K562 (cell line): Measurements from ENCODE around the gene NSMCE1.

Experiments used
- BRCA1 ChIP-seq, 2 experiments: fragments of 450-650 bp in 1 of 2; sonication (generic) in 1 of 2; formaldehyde crosslinking in 1 of 2; IDR thresholded peaks; 2 replicates each; pipeline versions ENCODE4 v1.5.0 to v1.6.1; 2017 to 2020; ENCODE audit warnings: mild to moderate bottlenecking in 1 of 2, missing genetic modification reagents in 1 of 2
- CTCF ChIP-seq, 3 experiments: IDR thresholded peaks in 2 of 3; conservative IDR thresholded peaks in 1 of 3; 2 replicates each; pipeline ENCODE4 v1.5.1; 2011 to 2012; ENCODE audit warnings: low read length in 3 of 3, mild to moderate bottlenecking in 3 of 3, control low read depth in 2 of 3, improper control_type of control experiment in 1 of 3, inconsistent platforms in 1 of 3, low read depth in 1 of 3, mixed read lengths in 1 of 3, moderate library complexity in 1 of 3; ENCODE audit not compliant: insufficient read depth in 2 of 3
- FOXM1 ChIP-seq, 2 experiments: fragments of 450-650 bp in 1 of 2; sonication (generic) in 1 of 2; formaldehyde crosslinking in 1 of 2; IDR thresholded peaks; 2 replicates each; pipeline versions ENCODE4 v1.6.1 to v1.9.0; 2017 to 2022; ENCODE audit warnings: low read depth in 2 of 2, mild to moderate bottlenecking in 2 of 2, missing genetic modification reagents in 1 of 2, moderate library complexity in 1 of 2
- POLR2G ChIP-seq: fragments of 200-400 bp; formaldehyde crosslinking; IDR thresholded peaks from 2 replicates; pipeline ENCODE4 v1.6.1; 2017; ENCODE audit warnings: low read depth, mild to moderate bottlenecking, antibody characterized with exemption, low read length, moderate library complexity
- PTTG1 ChIP-seq: fragments of 450-650 bp; IDR thresholded peaks from 2 replicates; pipeline ENCODE4 v1.6.1; 2016; ENCODE audit warnings: low read depth, mild to moderate bottlenecking, missing genetic modification characterization, missing compliant biosample characterization
- ZBTB17 ChIP-seq: fragments of 450-650 bp; formaldehyde crosslinking; IDR thresholded peaks from 2 replicates; pipeline ENCODE4 v1.4.0; 2020; ENCODE audit warnings: mild to moderate bottlenecking
- TF ChIP-seq, protein P1 (sequence below), 3 experiments: fragments of 200-800 bp in 1 of 3; fragments of 250-450 bp in 1 of 3; fragments of 450-650 bp in 1 of 3; sonication (Bioruptor Pico) in 1 of 3; sonication (Bioruptor generic) in 1 of 3; formaldehyde crosslinking in 1 of 3; IDR thresholded peaks; 2 replicates each; pipeline versions ENCODE4 v1.6.1 to v1.8.0; 2016 to 2022; ENCODE audit warnings: mild to moderate bottlenecking in 2 of 3, missing genetic modification characterization in 2 of 3, missing compliant biosample characterization in 1 of 3, moderate library complexity in 1 of 3

GRCh38 chr16:27179500-27180072 lies 89.0 kb downstream of the NSMCE1 start:
- TF ChIP-seq CTCF (IDR thresholded peaks at IDR 0.05 in 2 of 3, conservative IDR thresholded peaks at IDR 0.05 in 1 of 3; ENCODE audit: insufficient read depth in 2 of 3, low read depth in 1 of 3, low read length in 3 of 3) (peak; percentile 97 to 99 (median 99)), PTTG1 (tag) (no peak), BRCA1 (IDR thresholded peaks at IDR 0.05) (no peak), BRCA1 (CRISPR knock-in tag; IDR thresholded peaks at IDR 0.05) (no peak), ZBTB17 (no peak), FOXM1 (IDR thresholded peaks at IDR 0.05; ENCODE audit: low read depth) (no peak), FOXM1 (CRISPR knock-in tag; IDR thresholded peaks at IDR 0.05; ENCODE audit: low read depth) (no peak), POLR2G (no peak)
- TF ChIP-seq, protein P1, sequence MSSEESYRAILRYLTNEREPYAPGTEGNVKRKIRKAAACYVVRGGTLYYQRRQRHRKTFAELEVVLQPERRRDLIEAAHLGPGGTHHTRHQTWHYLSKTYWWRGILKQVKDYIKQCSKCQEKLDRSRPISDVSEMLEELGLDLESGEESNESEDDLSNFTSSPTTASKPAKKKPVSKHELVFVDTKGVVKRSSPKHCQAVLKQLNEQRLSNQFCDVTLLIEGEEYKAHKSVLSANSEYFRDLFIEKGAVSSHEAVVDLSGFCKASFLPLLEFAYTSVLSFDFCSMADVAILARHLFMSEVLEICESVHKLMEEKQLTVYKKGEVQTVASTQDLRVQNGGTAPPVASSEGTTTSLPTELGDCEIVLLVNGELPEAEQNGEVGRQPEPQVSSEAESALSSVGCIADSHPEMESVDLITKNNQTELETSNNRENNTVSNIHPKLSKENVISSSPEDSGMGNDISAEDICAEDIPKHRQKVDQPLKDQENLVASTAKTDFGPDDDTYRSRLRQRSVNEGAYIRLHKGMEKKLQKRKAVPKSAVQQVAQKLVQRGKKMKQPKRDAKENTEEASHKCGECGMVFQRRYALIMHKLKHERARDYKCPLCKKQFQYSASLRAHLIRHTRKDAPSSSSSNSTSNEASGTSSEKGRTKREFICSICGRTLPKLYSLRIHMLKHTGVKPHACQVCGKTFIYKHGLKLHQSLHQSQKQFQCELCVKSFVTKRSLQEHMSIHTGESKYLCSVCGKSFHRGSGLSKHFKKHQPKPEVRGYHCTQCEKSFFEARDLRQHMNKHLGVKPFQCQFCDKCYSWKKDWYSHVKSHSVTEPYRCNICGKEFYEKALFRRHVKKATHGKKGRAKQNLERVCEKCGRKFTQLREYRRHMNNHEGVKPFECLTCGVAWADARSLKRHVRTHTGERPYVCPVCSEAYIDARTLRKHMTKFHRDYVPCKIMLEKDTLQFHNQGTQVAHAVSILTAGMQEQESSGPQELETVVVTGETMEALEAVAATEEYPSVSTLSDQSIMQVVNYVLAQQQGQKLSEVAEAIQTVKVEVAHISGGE (CRISPR knock-in tag; IDR thresholded peaks at IDR 0.05), result no peak
